Ovary (tissue), 9 donors: Measurements from ENCODE around the gene TTC14. TPM values are rescaled to one million over a fixed set of nuclear protein-coding genes. Genes with fewer than 3 reads are reported as not detected.

ENCODE experiments used
- DNase-seq, 5 donors: peaks; one replicate each; pipeline ENCODE4 v3.0.0-alpha.2; 2019 to 2020
- H3K27ac ChIP-seq, 2 donors: fragments of 200-600 bp; one replicate each; pipeline versions ENCODE4 v1.5.1 to v1.8.0; 2019 to 2022
- H3K27me3 ChIP-seq: fragments of 200-600 bp; one replicate; pipeline ENCODE4 v1.8.0; 2022
- H3K36me3 ChIP-seq: fragments of 200-600 bp; sonication (generic); one replicate; pipeline ENCODE4 v1.5.1; 2019
- H3K4me1 ChIP-seq: one replicate; pipeline ENCODE4 v1.8.1; 2013; ENCODE audit warnings: mild to moderate bottlenecking, moderate library complexity; ENCODE audit not compliant: insufficient read depth
- H3K4me3 ChIP-seq: fragments of 200-600 bp; sonication (generic); one replicate; pipeline ENCODE4 v1.5.1; 2017
- H3K9me3 ChIP-seq, 2 donors: fragments of 200-600 bp in 1 of 2; sonication (generic) in 1 of 2; one replicate each; pipeline versions ENCODE4 v1.5.1 to v1.8.1; 2013 to 2019; ENCODE audit warnings: mild to moderate bottlenecking in 1 of 2, moderate library complexity in 1 of 2
- EP300 ChIP-seq: sonication (generic); formaldehyde crosslinking; IDR thresholded peaks from one replicate; pipeline ENCODE4 v1.6.1; 2017; ENCODE audit warnings: antibody characterized with exemption
- POLR2A ChIP-seq: fragments of 450-650 bp; IDR thresholded peaks from one replicate; pipeline ENCODE4 v1.6.1; 2017; ENCODE audit warnings: antibody characterized with exemption, mild to moderate bottlenecking, moderate library complexity
- WGBS, 3 donors: extraction: QIAGEN DNeasy Blood & Tissue Kit in 1 of 3; methylation state at CpG; one replicate each; pipeline versions ENCODE4 v1.1.5 to v1.1.7; 2013 to 2017; 5-methylcytosine and 5-hydroxymethylcytosine counted together
- intact Hi-C, 4 donors: fragments of 100-400 bp; cut with DNase I; formaldehyde crosslinking; loops; one replicate each; pipeline versions ENCODE4 v1.11.0 to v1.15.1; 2022 to 2023
- polyA plus RNA-seq, 2 donors: library from polyadenylated mRNA; stranded (reverse); fragments of 200-250 nt in 1 of 2; fragments of 350-450 nt in 1 of 2; fragmentation: Illumina TruSeq in 1 of 2; extraction: RNeasy Lipid Tissue Mini Kit (QIAGEN cat#74804) in 1 of 2; gene quantifications; one replicate each; pipeline ENCODE4 v1.2.3, GENCODE V29; 2013 to 2014
- total RNA-seq, 7 donors: library from RNA; depleted of rRNA in 2 of 7; stranded (reverse); fragments of >200 nt in 2 of 7; fragmentation: NEBNext Ultra II Directional in 3 of 7; extraction: Animal tissue kit (Norgen Biotek cat#: 25700) in 3 of 7; gene quantifications; one replicate each; pipeline versions ENCODE4 v1.1.0 to v1.2.4, GENCODE V29; 2016 to 2023
- TF ChIP-seq, protein P1 (sequence below), 3 donors: fragments of 450-650 bp in 2 of 3; fragments of 200-600 bp in 1 of 3; IDR thresholded peaks; one replicate each; pipeline versions ENCODE4 v1.5.1 to v1.8.0; 2016 to 2022; ENCODE audit warnings: antibody characterized with exemption in 3 of 3, mild to moderate bottlenecking in 1 of 3
- donor health status: DM: no; HTN: no; CAD: no; lungs with moderate emphysema.
- donor health status: DM: no; HTN: no; CAD: no.
- donor health status: Bipolar disorder and iron deficiency.
- donor health status: DM: yes; HTN: yes; CAD: no.
- donor health status: DM: no; HTN: no; CAD: no.
- donor health status: DM: yes; HTN: yes; CAD: no.

The TTC14 gene
- total and polyA plus RNA-seq, 9 donors = 22.8 to 62.1 (median 47.6) TPM

DNA sequence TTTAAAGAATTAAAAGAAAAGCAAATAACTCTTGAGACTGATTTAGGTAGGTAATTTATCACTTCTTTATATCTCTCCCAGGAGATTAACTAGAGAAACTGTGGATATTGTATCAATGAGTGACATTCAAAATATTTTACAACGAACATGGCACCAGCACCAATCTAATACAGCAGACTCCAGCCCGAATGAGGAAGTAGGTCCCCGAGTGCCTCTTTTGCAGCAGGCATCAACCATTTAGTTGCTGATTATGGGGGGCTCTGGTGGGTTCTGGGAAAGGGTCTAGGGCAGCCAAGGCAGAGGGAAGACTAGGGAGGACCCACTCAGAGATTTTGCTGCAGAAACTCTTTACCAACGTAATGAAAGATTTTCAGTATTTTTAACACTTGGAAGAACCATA is 31.7 kb upstream of the TTC14 start:
- 78 to 82% (median 79%) methylated on average over 4 of the region's 4 CpGs for WGBS, 3 donors
- DNase-seq = no peak
- H3K9me3 ChIP-seq = no peaks in the 10 kb centered on the region

GRCh38 chr3:180571831-180572598 is 29.9 kb upstream of the TTC14 start:
- Histone ChIP-seq H3K4me3 (no peak overlapping the region), H3K27ac (no peak overlapping the region), H3K36me3 (no peaks in the 10 kb centered on the region), H3K4me1 (no peaks in the 10 kb centered on the region), H3K27me3 (no peaks in the 10 kb centered on the region), H3K9me3 (no peaks in the 10 kb centered on the region)
- 79 to 85% (median 84%) methylated on average over 6 of the region's 6 CpGs for WGBS, 3 donors
- intact Hi-C loops = no loop called here
- no peak for DNase-seq
- TF ChIP-seq, protein P1, sequence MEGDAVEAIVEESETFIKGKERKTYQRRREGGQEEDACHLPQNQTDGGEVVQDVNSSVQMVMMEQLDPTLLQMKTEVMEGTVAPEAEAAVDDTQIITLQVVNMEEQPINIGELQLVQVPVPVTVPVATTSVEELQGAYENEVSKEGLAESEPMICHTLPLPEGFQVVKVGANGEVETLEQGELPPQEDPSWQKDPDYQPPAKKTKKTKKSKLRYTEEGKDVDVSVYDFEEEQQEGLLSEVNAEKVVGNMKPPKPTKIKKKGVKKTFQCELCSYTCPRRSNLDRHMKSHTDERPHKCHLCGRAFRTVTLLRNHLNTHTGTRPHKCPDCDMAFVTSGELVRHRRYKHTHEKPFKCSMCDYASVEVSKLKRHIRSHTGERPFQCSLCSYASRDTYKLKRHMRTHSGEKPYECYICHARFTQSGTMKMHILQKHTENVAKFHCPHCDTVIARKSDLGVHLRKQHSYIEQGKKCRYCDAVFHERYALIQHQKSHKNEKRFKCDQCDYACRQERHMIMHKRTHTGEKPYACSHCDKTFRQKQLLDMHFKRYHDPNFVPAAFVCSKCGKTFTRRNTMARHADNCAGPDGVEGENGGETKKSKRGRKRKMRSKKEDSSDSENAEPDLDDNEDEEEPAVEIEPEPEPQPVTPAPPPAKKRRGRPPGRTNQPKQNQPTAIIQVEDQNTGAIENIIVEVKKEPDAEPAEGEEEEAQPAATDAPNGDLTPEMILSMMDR (IDR thresholded peaks at IDR 0.05) = no peak
- TF ChIP-seq POLR2A = no peak
- TF ChIP-seq EP300 = no peak

More for the DNA sequence above, 31.7 kb upstream of the TTC14 start:
- peaks cover 7% of the 10 kb centered on the region for H3K4me1 ChIP-seq
- no peak overlapping the region for H3K27ac ChIP-seq
- TF ChIP-seq POLR2A (no peak), EP300 (no peak)
- TF ChIP-seq, protein P1 (IDR thresholded peaks at IDR 0.05) = no peak
- intact Hi-C loops = no loop called here
- H3K36me3 ChIP-seq = no peaks in the 10 kb centered on the region
- H3K27me3 ChIP-seq = no peaks in the 10 kb centered on the region
- no peak overlapping the region for H3K4me3 ChIP-seq

GRCh38 chr3:180575571-180575970 is 26.4 kb upstream of the TTC14 start:
- H3K36me3 ChIP-seq = no peaks in the 10 kb centered on the region
- H3K27ac ChIP-seq = no peak overlapping the region
- DNase-seq = no peak
- H3K4me3 ChIP-seq = no peak overlapping the region
- intact Hi-C loops = no loop called here
- TF ChIP-seq, protein P1 (IDR thresholded peaks at IDR 0.05) = no peak
- no peak for TF ChIP-seq EP300
- H3K4me1 ChIP-seq = no peaks in the 10 kb centered on the region
- no peaks in the 10 kb centered on the region for H3K27me3 ChIP-seq
- H3K9me3 ChIP-seq = no peaks in the 10 kb centered on the region
- WGBS, 3 donors = 91 to 94% (median 92%) methylated on average over 3 of the region's 3 CpGs

DNA sequence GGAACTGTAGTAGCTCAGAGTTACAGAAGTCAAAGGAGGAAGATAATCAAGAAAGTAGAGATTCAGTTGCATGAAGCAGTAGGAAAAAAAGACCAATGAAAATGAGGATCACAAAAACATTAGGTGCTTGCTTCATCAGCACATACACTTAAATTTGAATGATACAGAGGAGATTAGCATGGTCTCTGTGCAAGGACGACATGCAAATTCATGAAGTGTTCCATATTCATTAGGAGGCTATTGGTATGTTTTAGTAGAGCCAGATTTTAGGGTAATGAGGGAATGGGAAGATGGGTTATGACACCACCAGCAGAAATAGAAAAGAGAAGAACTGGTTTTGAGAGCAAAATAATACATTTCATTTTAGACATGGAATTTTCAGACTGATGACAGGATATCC is 21.0 kb upstream of the TTC14 start:
- TF ChIP-seq, protein P1 (IDR thresholded peaks at IDR 0.05) = no peak
- WGBS, 3 donors = 81 to 82% (median 82%) methylated on average over 1 of the region's 1 CpG
- intact Hi-C loops = no loop called here

More for the DNA sequence above, 21.0 kb upstream of the TTC14 start:
- Histone ChIP-seq H3K4me3 (no peak overlapping the region), H3K4me1 (no peaks in the 10 kb centered on the region), H3K27me3 (no peaks in the 10 kb centered on the region), H3K36me3 (no peaks in the 10 kb centered on the region), H3K27ac (no peak overlapping the region), H3K9me3 (no peaks in the 10 kb centered on the region)
- no peak for DNase-seq
